Inflammatory macrophage treated with lipopolysaccharide for 4 hours (primary cell): ENCODE data around the gene IL22RA1.

ENCODE experiments used
- DNase-seq: peaks from one replicate; pipeline ENCODE4 v3.0.0-alpha.2; 2020

IL22RA1 gene

DNA sequence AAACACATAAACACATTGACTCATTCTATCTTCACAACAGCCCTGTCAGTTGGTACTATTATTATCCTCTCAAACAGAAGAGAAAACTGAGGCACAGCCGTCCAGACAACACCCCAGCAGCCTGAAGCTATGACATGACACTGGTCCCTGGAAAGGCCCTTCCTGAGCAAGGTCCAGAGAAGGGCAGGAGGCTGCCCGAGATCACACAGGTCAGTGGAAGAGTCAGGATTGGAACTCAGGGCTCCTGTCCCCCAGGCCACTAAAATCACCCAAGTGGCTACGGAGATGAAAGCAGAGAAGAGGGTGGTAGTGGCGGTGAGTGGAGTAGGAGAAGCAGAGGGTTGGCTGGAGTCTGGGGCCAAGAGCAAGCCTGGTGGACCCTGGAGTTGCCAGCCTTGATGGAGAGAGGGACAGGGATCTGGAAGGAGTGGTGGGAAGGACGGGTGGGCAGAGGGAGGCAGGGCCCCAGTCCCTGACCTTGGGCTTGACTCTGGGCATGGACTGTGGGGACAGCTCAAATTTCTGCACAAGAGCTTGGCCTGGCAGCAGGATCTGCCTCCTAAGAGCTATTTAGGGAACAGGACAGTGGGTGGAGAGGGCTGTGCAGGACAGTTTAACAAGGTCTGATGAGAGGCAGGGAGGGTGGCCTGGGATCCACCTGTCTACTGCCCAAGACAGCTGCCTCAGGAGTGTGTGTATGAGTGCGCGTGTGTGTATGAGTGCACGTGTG, 46.8 kb downstream of the IL22RA1 start:
- no peak for DNase-seq

DNA sequence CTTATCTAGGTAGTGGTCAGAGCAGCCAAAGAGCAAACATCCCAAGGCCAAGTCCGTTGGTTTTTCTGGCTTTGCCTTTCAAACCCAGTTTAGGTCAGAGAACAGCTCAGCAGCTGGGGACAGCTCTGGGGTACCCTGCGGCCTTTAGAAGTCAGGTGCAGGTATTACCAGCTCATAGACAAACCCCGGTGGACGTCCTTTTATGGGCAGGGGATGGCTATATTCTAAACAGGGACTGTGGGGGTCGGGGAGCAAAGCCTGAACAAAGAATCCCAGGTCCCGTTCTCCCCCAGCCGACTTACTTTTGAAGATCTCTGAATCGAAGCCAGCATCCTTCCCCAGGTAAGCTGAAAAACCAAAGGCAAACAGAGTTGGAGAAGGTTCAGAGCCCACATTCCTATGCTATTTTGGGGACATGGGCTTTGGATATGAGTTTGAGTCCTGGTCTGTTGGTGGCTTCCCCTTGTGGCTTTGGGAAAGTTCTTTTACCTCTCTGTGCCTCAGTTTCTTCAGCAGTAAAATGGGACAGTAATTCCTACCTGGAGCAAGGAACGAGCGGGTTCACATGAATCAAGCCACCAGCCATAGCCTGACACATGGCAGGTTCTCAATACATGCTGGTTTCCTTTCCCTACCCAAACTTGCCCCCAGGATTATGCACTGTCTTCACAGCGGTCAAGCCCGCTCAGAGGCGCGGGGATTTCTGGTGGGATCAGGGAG, 47.6 kb downstream of the IL22RA1 start:
- no peak for DNase-seq

DNA sequence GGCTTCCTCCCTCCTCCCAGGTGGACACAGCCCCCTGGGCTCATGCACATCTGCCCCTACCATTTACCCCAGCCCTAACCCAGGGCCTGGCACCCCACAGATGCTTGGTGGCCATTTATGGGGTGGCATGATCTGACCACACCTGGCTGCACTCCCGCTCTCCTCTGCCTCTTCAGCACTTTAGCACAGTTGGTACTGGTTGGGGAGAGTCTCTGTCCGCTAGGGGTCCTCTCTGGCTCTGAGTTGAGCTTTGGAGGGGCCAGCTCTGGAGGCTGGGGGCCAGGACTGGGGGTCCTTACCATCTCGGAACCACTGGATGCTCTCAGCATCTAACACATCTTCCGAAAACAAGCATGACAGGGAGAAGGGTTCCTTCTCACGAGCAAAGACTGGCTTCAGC, 48.4 kb downstream of the IL22RA1 start:
- DNase-seq: no peak

DNA sequence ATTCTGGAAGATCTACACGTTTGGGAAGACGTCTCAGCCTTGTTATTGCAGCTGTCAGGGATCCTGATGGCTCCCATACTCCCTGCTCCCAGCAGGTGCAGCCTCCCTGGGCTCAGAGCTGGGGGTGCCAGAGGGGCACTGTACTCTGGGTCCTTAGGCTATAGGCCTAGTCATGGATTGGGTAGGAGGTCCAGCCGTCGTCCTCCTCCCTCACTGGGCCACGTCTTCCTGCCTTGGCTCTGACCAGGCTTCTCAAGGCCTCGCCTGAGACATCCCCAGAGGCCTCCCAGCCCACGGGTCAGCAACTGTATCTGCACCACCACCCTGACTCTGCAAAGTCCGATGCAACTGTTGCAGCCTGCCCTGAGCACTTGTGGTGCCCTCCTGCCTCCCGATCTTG, 49.2 kb downstream of the IL22RA1 start:
- no peak for DNase-seq

DNA sequence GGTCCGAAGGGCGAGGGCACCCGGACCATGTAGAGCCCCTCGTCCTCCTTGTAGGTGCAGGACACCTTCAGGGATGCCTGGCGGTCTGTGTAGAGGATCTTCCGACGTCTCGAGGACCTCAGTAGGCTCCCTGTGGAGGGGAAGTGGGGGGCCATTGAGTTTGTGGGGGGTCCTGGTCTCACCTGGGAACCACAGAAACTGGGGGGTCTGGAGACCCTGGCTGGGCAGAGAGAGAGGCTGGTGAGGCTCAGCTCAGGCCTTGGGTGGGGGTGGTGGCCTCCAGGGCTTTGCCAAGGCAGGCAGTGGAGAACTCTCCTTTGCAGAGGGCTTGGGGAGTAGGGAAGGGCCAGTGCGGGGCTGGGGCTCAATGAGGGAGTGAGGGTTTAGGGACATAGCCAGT, 50.0 kb downstream of the IL22RA1 start:
- DNase-seq: no peak

DNA sequence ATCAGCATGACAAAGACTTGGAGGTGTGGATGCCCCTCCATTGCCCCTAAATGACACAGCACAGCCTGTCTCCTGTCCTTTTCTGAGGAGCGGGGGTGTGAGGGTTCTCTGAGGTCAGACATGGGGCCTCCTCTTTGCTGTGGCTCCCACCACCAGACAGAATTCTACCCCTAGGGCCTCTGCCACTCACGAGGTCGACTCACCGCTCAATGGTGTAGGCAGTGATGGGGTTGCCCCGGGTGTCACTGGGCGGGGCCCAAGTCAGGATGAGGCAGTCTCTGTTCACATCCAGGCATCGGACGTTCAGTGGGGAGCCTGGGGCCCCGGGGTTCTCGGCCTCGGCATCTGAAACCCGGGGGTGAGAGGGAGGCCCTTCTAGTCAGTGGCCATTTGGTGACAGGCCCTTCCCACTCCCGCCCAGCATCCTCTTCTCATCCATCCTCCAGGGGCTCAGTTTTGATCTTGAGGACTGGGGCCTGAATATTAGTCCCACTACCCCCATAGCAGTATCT, 50.9 kb downstream of the IL22RA1 start:
- no peak for DNase-seq

DNA sequence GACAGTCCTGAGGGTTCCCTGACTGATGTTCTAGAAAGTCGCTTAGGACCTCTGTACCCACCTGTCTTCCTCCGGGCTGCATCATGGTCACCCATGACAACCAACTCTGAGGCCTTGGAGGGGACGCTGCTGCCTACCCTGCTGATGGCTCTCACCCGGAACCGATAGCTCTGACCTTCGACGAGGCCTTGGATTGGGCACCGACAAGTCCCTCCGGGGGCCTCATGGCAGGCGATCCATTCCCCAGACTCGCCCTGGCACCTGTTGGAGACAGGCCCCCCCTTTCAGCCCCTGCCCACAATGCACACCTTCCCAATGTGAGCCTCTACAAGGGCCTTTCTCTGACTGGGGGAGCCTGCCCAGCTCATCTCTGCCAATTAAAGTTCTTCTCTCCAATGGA, 52.2 kb downstream of the IL22RA1 start:
- DNase-seq: no peak

DNA sequence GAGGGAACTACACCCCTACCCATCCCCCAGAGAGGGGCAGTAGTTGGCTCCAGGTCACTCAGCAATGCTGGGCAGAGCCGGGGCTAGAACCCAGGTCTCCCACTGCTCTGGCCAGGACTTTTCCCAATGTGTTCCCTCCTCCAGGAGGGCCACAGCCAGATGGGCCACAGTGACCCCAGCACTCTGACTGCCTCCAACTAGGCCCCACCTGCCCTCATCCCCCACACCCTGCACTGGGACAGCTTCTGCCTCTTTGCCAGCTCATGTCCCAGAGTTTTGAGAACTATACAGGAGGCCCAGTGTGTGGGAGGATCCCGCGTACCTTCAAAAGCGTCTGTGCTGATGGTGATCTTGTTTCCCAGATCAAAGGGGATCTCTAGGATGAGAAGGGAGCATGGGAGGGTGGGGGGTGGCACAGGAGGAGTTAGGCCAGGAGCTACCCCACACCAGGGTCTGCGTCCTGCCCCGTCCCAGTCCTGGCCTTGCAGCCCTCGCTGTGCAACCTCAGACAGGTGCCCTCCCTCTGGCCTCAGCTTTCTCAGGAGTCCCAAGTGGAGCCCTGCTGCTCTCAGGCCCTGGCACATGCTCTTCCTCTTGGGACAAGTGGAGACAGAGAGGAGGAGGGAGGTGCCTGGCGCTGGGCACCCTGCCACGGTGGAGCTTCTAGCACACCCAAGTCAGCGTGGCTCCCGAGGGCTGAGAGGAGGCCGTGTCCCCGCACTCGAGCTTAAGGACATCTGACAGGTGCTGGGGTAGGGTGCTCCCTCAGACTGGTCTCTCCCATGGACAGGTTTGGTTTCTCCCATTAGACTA, 53.0 kb downstream of the IL22RA1 start:
- no peak for DNase-seq

DNA sequence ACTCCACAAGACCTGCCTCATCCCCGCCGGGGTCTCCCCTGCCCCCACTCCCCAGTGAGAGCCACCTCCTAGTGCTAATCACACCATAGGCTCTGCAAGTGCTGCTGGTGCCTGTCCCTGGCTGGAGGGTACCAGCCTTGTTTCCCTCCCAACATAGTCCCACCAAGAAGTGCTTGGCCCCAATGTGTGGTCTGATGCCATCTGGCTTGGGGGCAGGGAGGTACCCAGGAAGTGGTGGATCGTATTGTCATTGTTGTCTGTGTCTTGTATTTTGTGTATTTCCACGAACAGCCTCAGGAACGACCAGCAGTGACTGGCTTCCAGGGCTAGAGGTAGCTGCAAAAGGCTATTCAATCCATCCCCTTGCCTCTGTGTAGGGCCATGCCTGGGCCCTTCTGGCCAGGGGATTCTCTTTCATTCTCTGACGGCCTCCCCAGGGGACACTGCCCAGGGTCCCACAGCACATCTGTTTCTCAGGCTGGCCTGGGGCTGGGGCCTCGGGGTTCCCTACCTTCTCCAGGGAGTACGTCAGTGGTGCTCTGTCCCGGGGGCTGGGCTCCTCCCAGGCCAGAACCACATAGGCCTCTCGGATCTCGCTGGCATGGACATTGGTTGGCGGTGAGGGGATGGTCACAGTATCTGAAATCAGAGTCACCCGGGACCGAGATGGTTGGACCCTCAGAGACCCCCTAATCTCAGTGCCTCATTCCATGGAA, 53.8 kb downstream of the IL22RA1 start:
- no peak for DNase-seq

DNA sequence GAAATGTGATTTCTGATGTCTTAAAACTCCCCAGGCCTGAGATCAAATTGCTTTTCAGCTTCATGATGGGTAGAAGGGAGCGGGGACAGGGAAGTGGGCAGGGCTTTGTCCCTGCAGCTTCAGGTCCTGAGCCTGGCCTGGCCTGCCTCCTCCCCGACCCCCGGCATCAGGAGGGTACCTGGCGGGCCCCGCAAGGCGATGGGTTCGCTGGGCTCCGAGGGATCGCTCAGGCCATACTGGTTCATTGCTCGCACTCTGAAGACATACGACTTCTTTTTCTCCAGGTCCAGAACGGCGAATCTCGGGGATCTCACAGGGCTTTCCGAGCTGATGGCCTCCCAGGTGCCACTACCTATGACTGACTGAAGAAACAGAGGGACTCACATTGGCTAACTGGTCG, 56.5 kb downstream of the IL22RA1 start:
- no peak for DNase-seq

DNA sequence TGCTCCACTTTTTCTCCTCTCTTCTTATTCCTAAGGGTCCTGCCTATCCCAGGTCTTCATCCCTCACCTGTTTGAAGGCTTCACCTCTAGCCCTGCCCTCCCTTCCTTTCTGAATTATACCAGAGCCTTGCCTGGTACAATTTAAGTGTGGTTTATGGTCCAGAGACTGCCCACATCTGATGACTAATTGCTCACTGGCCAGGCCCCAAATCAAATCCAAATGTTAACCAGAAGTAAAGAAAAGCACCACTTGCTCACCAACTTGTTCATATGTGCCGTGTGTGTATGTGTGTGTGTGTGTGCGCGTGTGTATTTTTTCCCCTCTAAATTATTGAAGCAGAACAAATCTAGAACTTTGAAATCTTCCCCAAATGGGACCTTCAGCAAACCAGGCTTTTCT, 57.4 kb downstream of the IL22RA1 start:
- DNase-seq: no peak

DNA sequence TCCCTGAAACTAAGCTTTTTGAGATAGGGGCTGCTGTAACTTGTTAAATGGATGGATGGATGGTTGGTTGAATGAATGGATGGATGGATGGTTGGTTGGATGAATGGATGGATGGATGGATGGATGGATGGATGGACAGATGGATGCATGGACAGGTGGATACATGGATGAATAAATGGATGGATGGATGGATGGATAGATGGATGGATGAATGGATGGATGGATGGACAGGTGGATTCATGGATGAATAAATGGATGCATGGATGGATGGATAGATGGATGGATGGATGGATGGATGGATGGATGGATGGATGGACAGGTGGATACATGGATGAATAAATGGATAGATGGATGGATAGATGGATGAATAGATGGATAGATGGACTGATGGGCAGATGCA, 57.9 kb downstream of the IL22RA1 start:
- no peak for DNase-seq

DNA sequence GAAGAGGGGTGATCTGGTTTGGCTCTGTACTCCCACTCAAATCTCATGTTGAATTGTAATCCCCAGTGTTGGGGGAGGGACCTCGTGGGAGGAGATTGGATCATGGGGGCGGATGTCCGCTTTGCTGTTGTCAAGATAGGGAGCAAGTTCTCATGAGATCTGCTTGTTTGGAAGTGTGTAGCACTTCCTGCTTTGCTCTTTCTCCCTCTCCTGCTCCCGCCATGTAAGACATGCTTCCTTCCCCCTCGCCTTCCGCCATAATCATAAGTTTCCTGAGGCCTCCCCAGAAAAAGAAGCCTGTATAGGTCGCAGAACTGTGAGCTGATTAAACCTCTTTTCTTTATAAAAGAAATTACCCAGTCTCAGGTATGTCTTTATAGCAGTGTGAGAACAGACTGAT, 58.9 kb downstream of the IL22RA1 start:
- DNase-seq: no peak

DNA sequence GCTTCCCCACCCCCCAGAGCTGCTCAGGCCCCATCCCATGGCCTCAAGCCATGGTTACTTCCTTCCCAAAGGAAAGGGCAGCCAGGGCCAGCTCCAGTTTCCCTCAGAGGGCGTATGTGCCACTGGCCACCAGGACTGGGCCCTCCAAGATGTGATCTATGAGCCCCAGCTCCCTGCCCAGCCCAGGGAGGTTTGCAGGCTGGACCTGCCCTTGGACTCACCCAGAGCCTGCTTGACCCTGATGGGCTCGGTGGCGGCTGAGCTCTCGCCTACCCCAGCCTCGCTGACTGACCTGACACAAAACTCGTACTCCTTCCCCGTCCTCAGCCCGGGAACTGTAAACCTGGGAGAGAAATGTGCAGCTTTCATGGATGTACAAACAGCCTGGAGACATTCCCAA, 60.6 kb downstream of the IL22RA1 start:
- DNase-seq: no peak

DNA sequence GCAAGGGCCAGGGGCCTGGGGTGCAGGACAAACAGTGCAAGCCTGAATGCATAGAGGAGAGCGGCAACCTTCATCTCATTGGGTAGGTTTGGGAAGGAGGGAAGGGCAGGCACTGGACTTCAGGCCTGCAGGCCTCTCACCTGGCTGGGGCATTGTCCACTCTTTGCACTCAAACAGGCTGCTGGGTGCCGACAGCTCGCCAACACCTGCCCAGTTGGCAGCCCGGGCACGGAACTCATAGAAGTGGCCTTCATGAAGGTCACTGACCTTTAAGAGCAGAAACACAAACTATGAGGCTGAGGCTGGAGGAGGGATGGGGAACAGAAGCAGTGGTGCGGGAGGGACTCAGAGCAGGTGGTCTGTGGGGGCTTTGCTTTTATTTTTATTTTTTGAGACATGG, 61.8 kb downstream of the IL22RA1 start:
- DNase-seq: no peak

DNA sequence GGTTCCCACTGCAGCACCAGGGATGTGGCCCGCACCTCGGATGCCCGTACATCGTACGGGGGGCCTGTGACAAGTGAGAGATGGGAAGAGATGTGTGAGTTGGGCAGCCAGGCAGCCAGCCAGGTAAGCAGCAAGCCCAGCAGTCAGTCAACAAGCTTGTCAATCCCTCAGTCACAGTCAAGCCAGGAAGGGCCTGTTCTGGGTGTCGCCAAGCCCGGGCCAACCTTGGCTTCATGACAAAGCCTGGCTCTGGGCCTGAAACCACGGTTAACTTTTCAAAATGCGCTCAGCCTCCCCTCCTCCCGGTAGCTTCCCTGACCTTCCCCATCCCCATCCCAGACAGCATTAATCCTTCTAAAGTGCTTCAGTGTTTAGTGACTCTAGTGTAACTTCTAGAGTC, 62.8 kb downstream of the IL22RA1 start:
- no peak for DNase-seq

DNA sequence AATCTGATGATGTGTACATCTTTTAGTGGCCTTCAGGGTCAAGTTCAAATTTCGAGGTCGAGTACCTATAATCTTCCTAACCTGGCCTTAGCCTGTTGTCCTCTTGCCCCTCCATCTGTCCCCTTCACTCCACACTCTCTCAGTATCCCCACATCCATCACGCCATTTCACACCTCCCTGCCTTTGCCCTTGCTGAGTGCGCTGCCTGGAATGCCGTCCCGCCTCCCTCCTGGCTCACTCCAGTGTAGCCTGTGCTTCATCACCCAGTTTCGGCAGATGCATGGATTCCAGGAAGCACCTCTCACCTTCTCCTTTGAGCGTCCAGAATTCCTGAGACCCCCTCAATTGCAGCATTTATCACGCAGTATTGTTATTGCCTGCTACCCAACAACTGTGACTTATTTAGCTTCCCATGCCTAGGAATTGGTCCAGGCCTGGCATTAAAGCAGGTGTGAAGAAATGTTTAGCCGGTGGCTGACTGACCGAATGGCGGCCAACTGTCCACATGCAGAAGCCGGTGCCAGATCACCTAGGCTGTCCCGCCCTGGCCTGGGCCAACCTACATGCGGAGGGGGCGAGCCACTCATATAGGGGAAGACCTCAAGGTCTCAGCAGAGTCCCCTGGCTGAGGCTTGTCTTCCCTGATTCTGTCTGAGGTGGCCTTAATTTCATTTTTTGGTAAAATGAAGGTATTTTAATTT, 65.5 kb downstream of the IL22RA1 start:
- no peak for DNase-seq

DNA sequence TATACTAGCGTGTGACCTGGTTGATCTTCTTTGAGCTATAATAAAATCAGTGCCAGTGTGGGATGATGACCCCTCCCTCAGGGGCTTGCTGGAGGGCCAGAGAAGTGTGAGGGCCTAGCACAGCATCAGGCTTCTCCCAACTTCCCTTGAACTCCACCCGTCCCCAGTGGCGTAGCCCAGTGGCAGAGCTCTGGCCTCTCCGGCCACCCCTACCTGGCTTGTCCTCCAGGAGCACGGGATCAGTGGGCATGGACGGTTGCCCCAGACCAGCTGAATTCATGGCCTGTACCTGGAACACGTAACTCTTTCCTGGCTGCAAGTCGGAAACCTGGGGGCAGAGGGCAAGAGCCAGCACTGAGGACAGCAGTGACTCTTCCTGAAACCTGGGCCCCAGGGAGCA, 67.0 kb downstream of the IL22RA1 start:
- no peak for DNase-seq

DNA sequence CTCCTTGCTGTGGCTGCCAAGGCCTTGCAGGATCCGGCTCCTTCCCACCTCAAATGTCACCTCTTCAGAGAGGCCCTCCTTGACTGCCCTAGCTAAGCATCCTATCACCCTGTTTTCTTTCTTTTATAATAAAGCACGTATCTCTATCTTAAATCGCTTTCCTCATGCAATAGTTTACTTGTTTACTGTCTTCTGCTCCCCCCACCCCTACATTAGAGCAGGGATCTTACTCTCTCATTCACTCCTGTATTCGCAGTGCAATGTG, 67.4 kb downstream of the IL22RA1 start:
- no peak for DNase-seq

DNA sequence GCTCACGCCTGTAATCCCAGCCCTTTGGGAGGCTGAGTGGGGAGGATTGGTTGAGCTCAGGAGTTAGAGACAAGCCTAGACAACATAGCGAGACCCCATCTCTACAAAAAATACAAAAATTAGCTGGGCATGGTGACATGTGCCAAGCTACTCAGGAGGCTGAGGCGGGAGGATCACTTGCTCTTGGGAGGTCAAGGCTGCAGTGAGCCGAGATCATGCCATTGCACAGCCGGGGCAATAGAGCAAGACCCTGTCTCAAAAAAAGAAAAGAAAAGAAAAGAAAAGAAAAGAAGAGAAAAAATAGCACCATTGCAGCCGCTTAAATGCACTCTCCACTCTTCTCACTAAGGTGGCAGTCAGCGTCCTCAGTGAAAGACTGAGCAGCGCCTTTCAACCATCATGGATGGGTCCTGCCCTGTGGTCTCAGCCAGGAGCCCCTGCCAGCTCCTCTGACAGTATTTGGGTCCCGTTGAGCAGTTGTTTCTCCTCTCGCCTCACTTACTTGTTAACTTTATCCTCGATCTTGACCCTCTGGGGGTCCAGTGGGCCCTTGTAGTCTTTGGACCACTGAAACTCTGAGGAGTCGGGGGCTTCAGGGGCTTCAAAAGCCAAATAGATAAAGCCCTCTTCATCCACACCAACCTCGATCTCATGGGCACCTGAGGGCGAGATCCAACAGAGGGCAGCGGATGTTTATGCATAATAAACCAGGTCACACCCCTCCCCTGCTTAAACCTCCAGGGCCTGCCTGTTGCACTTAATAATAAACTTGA, 67.9 kb downstream of the IL22RA1 start:
- no peak for DNase-seq

DNA sequence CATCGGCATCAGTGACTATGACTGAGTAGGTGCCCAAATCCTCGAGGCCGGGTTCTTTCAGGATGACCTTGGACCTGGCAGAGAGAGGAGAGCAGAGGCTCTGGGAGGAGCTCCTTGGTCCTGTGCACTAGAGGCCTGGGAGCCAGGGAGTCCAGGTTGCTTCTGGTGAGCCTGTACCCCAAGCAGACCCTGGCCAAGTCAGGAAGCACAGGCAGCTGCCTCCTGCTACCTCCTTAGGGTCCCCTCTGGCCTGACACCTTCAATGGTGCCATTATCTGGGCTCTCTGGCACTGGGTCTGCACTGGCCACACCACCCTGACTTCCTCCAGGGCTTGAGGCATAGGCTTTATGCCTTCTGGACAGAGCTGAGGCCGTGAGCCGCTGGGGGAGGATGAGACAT, 68.7 kb downstream of the IL22RA1 start:
- DNase-seq: no peak

DNA sequence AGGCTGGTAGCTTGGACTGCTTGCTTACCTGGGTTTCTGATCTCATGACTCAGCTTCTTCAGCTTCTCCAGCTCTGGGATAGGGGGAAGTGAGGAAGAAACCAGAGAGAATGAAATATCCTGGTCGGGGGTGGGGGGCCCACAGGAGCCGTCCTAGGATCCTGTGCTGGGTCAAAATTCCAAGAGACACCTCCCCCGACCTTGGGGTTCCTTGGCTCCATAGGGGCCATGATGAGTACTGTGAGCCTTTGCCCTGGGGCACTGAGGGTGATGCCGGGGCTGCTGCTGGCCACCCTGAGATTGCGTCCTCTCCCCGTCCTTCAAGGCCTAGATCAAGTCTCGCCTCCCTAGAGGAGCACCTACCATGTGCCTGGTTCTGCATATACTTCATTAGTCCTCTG, 71.0 kb downstream of the IL22RA1 start:
- DNase-seq: no peak
